Right renal pelvis (tissue), 4 donors: ENCODE measurements around the gene RHOXF2. TPM values are rescaled to one million over a fixed set of nuclear protein-coding genes. Genes with fewer than 3 reads are reported as not detected.
"Not testable (repeated sequence)": the region's sequence is repeated elsewhere in the genome, so short reads cannot be mapped to it uniquely, and the experiment has no call there.

ENCODE experiments used
- DNase-seq, 4 donors: peaks; one replicate each; pipeline ENCODE4 v3.0.0-alpha.2; 2013; ENCODE audit warnings: low read depth in 4 of 4, low spot score in 3 of 4, missing footprints in 1 of 4
- polyA plus RNA-seq, 4 donors: library from polyadenylated mRNA; unstranded; fragments of 120-200 nt; gene quantifications; one replicate each; pipeline ENCODE4 v1.2.1, GENCODE V29; 2013; ENCODE audit not compliant: insufficient read length in 4 of 4

The RHOXF2 gene
- under 1 TPM in 1 of 4 donors, not detected in 3; 0.57 TPM for polyA plus RNA-seq

DNA sequence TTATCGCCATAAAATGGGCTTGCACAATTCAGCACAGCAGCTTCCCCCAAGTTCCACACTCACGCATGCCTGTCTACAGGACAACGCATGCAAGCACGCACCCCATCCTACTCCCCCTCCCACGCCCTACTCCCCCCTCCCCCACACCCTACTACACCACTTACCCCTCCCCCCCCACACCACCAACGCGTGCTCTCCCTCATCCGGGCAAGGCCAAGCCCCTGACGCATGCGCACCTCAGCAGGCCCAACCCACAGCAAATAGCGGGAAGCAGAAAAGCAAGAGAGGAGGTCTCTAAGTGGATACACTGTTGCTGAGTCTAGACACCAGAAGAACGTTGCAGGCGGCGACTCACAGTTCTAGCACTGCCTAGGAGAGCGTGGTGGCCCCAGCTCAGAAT, at the start of gene RHOXF2:
Gene RHOXF2 (plus strand): TSS at position 301 of the 400 bp plus-strand sequence. CDS start 138 bp downstream, outside the sequence.
- DNase-seq, result not testable (repeated sequence)

DNA sequence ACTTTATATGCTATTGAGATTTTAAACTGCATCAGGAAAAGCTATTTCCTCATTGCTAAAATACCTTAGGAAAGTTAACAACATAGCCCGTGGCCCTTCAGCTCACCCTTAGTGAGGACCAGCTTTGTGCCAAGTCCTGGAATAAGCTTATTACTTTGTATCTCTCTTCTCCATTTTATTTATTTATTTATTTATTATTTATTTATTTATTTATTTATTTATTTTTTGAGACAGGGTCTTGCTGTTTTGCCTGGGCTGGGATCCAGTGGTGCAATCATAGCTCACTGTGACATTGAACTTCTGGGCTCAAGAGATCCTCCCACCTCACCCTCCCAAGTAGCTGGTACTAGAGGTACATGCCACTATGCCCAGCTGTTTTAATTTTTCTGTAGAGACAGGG, 49.0 kb upstream of the RHOXF2 start:
- no peak for DNase-seq

DNA sequence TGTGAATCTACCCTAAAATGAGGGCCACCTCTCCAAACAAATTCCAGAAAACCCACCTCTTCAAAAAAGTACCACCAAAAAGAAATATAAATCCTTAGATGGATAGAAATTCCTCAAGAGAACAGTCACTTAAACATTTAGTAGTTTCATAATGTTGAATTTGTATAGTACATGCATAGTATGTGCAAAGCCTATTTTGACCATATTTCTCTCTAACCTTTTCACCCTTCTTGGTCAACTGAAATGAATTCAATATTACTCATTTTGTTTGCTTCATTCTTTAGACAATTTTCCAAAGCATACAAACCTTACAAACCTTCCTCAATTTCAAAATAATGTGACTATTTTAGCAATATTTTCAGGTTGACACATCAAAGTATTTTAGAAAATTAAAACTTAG, 46.8 kb upstream of the RHOXF2 start:
- no peak for DNase-seq

DNA sequence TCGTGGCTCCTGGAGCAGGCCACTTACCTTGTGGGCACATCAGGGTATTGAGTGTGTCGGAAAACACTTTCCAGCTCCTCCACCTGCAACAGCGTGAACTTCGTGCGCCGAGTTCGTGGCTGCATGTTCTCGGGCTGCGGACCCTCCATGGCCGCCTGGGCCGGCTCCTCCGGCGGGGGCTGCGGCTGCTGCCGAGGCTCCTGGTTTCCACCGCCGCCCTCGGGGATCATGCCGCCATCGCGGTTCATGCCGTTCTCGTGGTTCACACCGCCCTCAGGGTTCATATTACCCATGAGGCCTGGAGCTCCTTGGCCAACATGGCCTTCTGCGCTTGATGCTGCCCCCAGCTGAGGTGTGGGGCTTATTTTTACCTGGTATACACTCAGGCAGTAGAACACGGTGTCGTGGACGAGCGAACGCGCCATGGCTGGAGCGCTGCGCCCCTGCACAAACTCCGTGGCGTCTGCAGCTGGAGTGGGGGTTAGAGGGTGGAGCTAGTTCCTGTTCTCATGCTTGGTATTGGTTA, 42.9 kb upstream of the RHOXF2 start, which contains the start of gene RHOXF1:
Gene RHOXF1 (minus strand): TSS at position 476 of the 526 bp plus-strand sequence. CDS start 51 bp downstream, at position 425.
- no peak for DNase-seq

GRCh38 chrX:120120223-120120622, 38.2 kb upstream of the RHOXF2 start:
- no peak for DNase-seq

- no peak for DNase-seq
Measured at GRCh38 chrX:120125444-120125843, 33.0 kb upstream of the RHOXF2 start.

- DNase-seq, result not testable (repeated sequence)
Measured at GRCh38 chrX:120128306-120128846, 30.0 kb upstream of the RHOXF2 start.

DNA sequence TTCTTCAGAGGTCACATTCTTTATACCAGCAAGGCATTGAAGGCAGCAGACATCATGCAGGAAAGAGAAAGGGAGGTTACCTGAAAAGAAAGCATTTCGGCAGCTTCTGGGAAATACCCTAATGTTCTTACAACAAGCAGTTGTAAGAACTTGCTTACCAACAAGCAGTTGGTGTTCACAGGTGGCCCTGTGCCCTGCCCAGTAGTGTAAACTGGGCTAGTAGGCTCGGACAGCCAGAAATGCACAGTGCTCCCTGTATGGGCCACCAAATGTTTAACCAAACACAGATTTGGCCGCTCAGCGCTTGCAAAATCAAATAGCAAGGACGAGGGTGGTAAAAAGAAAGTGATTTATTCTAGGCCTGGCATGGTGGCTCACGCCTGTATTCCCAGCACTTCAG, 22.3 kb upstream of the RHOXF2 start:
- no peak for DNase-seq

GRCh38 chrX:120136840-120137239, 21.6 kb upstream of the RHOXF2 start:
- DNase-seq, result no peak

- DNase-seq, result no peak
Measured at GRCh38 chrX:120137439-120137838, 21.0 kb upstream of the RHOXF2 start.

DNA sequence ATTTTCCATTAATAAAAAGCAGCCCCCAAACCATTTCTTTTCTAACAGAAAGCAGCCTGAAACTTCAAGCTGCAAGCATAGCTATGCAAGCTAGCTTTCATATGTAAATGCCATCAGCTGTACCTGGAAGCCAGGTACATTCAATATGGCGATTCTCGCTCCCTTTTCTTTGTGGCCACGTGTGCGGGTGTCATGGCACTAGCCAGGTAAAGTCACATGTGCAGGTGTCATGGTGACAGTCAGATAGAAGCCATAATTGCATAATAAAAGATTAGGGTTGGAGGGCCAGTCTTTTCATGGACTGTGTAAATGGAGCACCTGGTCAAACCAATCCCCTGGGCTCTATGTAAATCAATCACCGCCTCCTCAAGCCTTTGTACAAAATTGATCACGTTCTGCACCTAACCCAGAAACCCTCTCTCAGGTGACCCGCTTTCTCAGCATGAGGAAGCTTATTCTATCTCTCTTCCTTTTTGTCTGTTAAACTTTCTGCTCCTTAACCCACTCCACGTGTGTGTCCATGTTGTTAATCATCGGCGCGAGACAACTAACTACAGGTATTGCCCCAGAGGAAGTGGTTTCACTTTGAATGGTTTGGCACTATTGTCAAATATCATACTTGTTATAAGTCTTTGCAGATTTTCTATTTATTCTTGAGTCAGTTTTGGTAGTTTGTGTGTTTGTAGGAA, 18.0 kb upstream of the RHOXF2 start:
- no peak for DNase-seq

DNA sequence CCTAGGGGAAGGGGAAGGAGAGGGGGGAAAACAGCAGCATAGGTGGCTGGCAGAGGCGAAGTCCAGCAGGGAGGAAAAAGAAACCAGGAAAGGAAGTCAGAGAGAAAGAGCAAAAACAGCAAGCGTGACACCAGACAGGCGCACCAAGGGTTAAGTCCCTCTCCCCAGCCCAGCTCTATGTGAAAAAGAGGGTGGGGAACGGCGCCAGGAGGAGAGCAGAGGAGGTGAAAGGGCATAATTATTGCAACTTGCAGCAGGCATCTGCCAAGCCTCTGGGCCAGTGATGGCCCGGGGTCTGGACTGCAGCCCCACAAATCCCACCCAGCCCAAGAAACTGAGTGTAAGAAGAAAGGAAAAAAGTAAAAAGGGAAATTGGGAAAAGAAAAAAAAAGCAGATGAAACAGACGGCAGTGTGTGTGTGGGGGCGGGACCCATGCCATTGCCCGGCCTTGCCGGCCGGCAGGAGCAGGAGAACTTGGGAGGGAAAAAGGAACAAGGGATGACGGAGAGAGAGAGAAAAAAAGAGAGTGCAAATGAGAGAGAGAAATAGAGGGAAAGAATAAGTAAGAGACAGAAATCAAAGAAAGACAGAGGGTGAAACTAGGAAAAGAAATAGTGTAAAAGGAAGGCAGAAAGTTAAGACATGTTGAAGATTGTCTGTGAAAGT, 14.1 kb upstream of the RHOXF2 start:
- peak in 1 of 4 donors; percentile 10 for DNase-seq

DNA sequence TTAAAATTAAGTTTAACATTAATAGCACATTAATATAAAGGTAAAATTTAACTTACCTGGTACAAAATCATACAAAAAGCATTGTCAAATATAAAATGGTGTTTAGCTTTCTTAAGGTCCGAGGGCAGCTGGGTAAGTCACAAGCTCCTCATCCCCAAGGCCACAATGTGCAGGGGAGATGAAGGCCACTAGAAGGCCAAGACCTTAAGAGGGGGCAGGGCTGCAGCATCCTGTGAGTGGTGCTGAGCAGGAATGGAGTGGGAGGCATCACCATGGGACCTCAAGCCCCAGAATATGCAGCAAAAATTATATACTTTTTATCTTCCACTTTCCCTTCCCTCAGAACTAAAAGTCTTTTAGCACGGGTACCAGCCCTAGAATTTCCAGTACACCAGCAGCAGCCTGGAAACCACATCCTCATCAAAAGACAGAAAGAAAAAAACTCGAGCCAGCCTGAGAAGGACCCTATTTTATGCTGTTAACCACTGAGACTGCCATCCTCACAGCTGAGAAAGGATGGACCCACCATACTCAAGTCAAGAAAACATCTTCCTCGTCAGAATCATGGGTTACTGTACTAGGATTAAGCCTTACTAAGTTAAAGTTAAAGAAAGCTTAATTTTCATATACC, 13.0 kb upstream of the RHOXF2 start:
- no peak for DNase-seq

DNA sequence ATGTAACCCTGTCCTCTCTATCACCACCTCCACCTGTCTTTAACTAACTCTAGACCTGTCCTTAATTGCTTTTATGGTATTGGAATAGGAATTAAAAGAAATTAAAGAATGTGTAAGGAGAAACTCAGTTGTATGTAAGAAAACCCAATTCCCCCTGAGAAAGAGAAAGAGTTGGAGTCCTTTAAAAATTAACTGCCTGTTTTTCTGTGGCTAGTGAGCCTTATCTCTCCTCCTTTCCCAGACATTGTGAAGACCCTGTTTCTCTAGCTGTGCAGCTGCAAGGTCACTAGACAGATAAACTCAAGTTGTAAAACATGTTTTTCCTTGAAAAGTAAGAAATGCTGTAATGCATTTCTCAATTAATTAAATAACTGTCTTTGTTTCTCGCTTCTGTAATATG, 12.1 kb upstream of the RHOXF2 start:
- not testable (repeated sequence) for DNase-seq

GRCh38 chrX:120147537-120147936, 10.9 kb upstream of the RHOXF2 start:
- DNase-seq, result no peak

GRCh38 chrX:120150109-120150744, 8.2 kb upstream of the RHOXF2 start:
- not testable (repeated sequence) for DNase-seq

DNA sequence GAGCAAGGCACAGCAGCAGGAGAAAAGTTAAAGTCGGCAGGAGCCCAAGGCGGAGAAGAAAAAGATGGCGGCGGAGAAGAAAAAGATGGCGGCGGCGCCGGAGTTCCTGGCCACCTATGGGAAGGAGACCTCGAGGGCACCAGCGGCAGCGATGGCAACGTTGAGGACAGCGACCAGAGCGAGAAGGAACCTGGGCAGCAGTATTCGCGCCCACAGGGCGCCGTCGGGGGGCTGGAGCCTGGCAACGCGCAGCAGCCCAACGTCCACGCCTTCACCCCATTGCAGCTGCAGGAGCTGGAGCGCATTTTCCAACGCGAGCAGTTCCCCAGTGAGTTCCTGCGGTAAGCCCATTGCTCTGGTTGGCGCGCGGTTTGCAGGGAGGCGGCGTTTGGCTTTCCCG, 673 bp downstream of the RHOXF2 start:
- DNase-seq, result not testable (repeated sequence)

GRCh38 chrX:120193254-120193653, 34.8 kb downstream of the RHOXF2 start:
- DNase-seq, result not testable (repeated sequence)

DNA sequence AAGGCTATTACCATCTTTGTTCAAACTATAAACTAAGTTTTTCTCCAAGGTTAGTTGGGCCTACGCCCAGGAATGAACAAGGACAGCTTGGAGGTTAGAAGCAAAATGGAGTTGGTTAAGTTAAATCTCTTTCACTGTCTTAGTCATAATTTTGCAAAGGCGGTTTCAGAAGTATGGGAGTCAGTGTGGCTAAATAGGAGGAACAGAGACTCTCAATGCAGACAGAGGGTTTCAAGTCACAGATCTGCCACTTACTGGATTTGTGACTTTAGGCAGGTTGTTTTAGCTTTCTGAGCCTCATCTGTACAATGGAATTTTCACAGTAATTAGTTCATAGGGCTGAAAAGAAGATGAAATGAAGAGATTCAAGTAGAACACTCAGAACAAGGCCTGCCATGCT, 35.3 kb downstream of the RHOXF2 start:
- not testable (repeated sequence) for DNase-seq

DNA sequence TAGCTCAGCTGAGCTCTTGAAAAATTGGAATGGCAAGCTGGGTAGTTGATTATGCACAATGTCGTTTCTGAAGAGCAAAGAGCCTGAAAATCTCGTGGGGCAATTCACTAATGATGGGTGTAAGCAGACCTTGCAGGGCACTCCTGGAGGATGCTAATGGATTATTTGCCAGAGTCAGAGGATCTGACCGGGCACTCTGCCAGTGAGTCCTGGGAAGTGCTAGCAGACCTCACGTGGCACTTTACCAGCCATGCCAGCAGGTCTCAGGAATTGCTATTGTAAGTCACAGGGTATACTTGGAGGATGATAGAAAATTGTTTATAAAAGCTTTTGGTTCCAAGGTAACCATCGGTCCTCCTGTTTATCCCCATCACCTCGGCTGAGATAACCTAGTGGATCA, 37.4 kb downstream of the RHOXF2 start:
- not testable (repeated sequence) for DNase-seq
